Heart right ventricle (tissue), 16 donors: ENCODE data around the gene HIVEP3. TPM values are rescaled to one million over a fixed set of nuclear protein-coding genes. Genes with fewer than 3 reads are reported as not detected.

Experiments
- ATAC-seq, 8 donors: fragments of 200-7000 bp; cut with Tn5 transposase; one replicate each; pipeline ENCODE4 v1.9.1; 2020; ENCODE audit warnings: mild to moderate bottlenecking in 8 of 8, moderate library complexity in 8 of 8, moderate number of reproducible peaks in 1 of 8
- DNase-seq, 2 donors: peaks; one replicate each; pipeline ENCODE4 v3.0.0-alpha.2; 2020
- H3K27ac ChIP-seq, 10 donors: fragments of 200-600 bp; sonication (generic) in 2 of 10; one replicate each; pipeline versions ENCODE4 v1.5.0 to v1.8.0; 2020 to 2022; ENCODE audit warnings: mild to moderate bottlenecking in 3 of 10
- H3K27me3 ChIP-seq, 7 donors: fragments of 200-600 bp; one replicate each; pipeline ENCODE4 v1.8.0; 2021 to 2022; ENCODE audit warnings: mild to moderate bottlenecking in 2 of 7
- H3K36me3 ChIP-seq, 9 donors: fragments of 200-600 bp; sonication (generic) in 1 of 9; one replicate each; pipeline versions ENCODE4 v1.5.0 to v1.8.0; 2020 to 2022; ENCODE audit warnings: mild to moderate bottlenecking in 2 of 9
- H3K4me1 ChIP-seq, 9 donors: fragments of 200-600 bp; sonication (generic) in 1 of 9; one replicate each; pipeline versions ENCODE4 v1.5.0 to v1.8.0; 2020 to 2022; ENCODE audit warnings: mild to moderate bottlenecking in 4 of 9
- H3K4me3 ChIP-seq, 10 donors: fragments of 200-600 bp; sonication (generic) in 2 of 10; one replicate each; pipeline versions ENCODE4 v1.5.0 to v1.8.0; 2020 to 2022; ENCODE audit warnings: mild to moderate bottlenecking in 7 of 10, moderate library complexity in 2 of 10
- H3K9me3 ChIP-seq, 11 donors: fragments of 200-600 bp in 10 of 11; sonication (generic) in 2 of 11; one replicate each; pipeline versions ENCODE4 v1.5.0 to v1.8.0; 2013 to 2022; ENCODE audit warnings: mild to moderate bottlenecking in 2 of 11, control low read depth in 1 of 11, moderate library complexity in 1 of 11
- CTCF ChIP-seq, 9 donors: fragments of 200-600 bp; sonication (generic) in 2 of 9; IDR thresholded peaks; one replicate each; pipeline versions ENCODE4 v1.5.0 to v1.8.0; 2021 to 2022; ENCODE audit warnings: antibody characterized with exemption in 9 of 9, mild to moderate bottlenecking in 5 of 9, moderate library complexity in 1 of 9
- WGBS, 2 donors: extraction: QIAGEN DNeasy Blood & Tissue Kit; methylation state at CpG; one replicate each; pipeline ENCODE4 v1.1.7; 2013; ENCODE audit warnings: inconsistent platforms in 1 of 2; 5-methylcytosine and 5-hydroxymethylcytosine counted together
- intact Hi-C, 10 donors: fragments of 100-400 bp; cut with DNase I; formaldehyde crosslinking; loops; one replicate each; pipeline versions ENCODE4 v1.11.1 to v1.14.2; 2022
- polyA plus RNA-seq, 2 donors: library from polyadenylated mRNA; stranded (reverse); fragments of 200-250 nt; gene quantifications; one replicate each; pipeline ENCODE4 v1.2.3, GENCODE V29; 2013
- total RNA-seq, 10 donors: library from RNA; stranded (reverse); fragmentation: NEBNext Ultra II Directional in 3 of 10; extraction: Animal tissue kit (Norgen Biotek cat#: 25700) in 3 of 10; gene quantifications; one replicate each; pipeline versions ENCODE4 v1.2.1 to v1.2.4, GENCODE V29; 2021 to 2023
- donor health status: Arrhythmogenic right ventricular cardiomyopathy.
- donor health status: ischemic (EF 13 %, LVEDD 7.1; RV severe dilation, severe dysfunction).
- donor health status: healthy with polysubstance abuse.
- donor health status: DM: no; HTN: yes; CAD: no.
- donor health status: DM: no; HTN: no; CAD: no.
- donor health status: ischemic (EF 25% LVEDD 6.9; RV normal size, moderate dysfunction).
- donor health status: ischemic (EF 25% LVEDD 5.7; RV mildly dilated, moderate dysfunction).
- donor health status: healthy.
- donor health status: DM: yes; HTN: yes; CAD: no.
- donor health status: Ischemic cardiomyopathy.
- donor health status: ischemic (EF 35%, LVEDD 5.7; RV mildly dilated, moderate dysfunction).
- donor health status: nonischemic (EF 11% LVEDD 7.7; RV severe dilation, severe dysfunction).
- donor health status: DM: yes; HTN: yes; CAD: no.
- donor health status: PGD.
- donor health status: ischemic (EF 29% LVEDD 5.4; RV normal size, mild dysfunction).
- donor health status: nonischemic (EF 23%, LVEDD 6.1; RV moderate dilation, normal function).

The HIVEP3 gene
- total and polyA plus RNA-seq, 12 donors = 2.6 to 7.5 (median 5.2) TPM

GRCh38 chr1:41745022-41745421 lies 173.7 kb downstream of the HIVEP3 start:
- DNase-seq (no peak), ATAC-seq (no peak)
- peaks cover 0 to 33% (median 0%) of the 10 kb centered on the region in 9 donors for H3K4me1 ChIP-seq
- intact Hi-C loops = no loop called here
- 88% methylated on average over 2 of the region's 2 CpGs for WGBS, 2 donors
- H3K9me3 ChIP-seq = no peaks in the 10 kb centered on the region
- H3K36me3 ChIP-seq = no peaks in the 10 kb centered on the region
- no peaks in the 10 kb centered on the region for H3K27me3 ChIP-seq
- TF ChIP-seq CTCF (IDR thresholded peaks at IDR 0.05) = no peak
- H3K27ac ChIP-seq = no peak overlapping the region
- H3K4me3 ChIP-seq = no peak overlapping the region

DNA sequence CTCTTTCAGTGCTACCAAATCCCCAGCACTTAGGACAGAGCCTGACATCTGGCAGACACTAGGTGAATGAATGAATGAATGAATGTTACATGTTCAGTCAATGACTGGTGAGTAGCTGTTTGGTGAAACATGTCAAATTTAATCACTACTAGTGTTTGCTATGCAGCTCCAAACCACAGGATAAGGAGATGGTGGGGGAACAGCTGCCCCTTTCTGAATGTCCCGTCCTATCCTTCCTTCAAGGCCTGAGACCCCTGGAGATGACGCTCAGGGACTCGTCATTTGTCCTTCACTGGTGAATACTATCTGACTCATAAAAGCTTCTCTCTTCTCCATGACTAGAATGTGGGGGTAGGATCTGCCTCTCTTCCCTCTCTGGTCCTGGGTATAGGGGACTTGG lies 175.4 kb downstream of the HIVEP3 start:
- Histone ChIP-seq H3K4me1 (peaks cover 0 to 44% (median 8%) of the 10 kb centered on the region in 9 donors), H3K4me3 (no peak overlapping the region), H3K27ac (no peak overlapping the region), H3K36me3 (no peaks in the 10 kb centered on the region), H3K27me3 (no peaks in the 10 kb centered on the region), H3K9me3 (no peaks in the 10 kb centered on the region)
- DNase-seq = no peak
- intact Hi-C loops = no loop called here
- WGBS, 2 donors = 95 to 97% methylated on average over 3 of the region's 3 CpGs
- no peak for ATAC-seq
- TF ChIP-seq CTCF (IDR thresholded peaks at IDR 0.05) = no peak

- Histone ChIP-seq H3K9me3 (no peaks in the 10 kb centered on the region), H3K27ac (no peak overlapping the region), H3K4me3 (no peak overlapping the region), H3K27me3 (no peaks in the 10 kb centered on the region), H3K4me1 (peaks cover 0 to 55% (median 8%) of the 10 kb centered on the region in 9 donors), H3K36me3 (no peaks in the 10 kb centered on the region)
- no peak for DNase-seq
- intact Hi-C loops = no loop called here
- peak in 3 of 8 donors; percentile 22 to 63 (median 54) for ATAC-seq
- TF ChIP-seq CTCF (IDR thresholded peaks at IDR 0.05) = no peak
- WGBS, 2 donors = 55 to 60% methylated on average over 5 of the region's 5 CpGs
Measured at GRCh38 chr1:41742219-41742618, 176.5 kb downstream of the HIVEP3 start.

- WGBS, 2 donors = 86 to 89% methylated on average over 7 of the region's 7 CpGs
- intact Hi-C loops = no loop called here
- Histone ChIP-seq H3K27ac (peak overlapping the region in 1 of 10 donors; percentile 86), H3K4me3 (no peak overlapping the region), H3K36me3 (no peaks in the 10 kb centered on the region), H3K27me3 (no peaks in the 10 kb centered on the region), H3K4me1 (peaks cover 0 to 56% (median 10%) of the 10 kb centered on the region in 9 donors), H3K9me3 (no peaks in the 10 kb centered on the region)
- no peak for ATAC-seq
- no peak for DNase-seq
- no peak for TF ChIP-seq CTCF (IDR thresholded peaks at IDR 0.05)
Measured at GRCh38 chr1:41741244-41741643, 177.5 kb downstream of the HIVEP3 start.
